HepG2 (cell line): ENCODE data around the gene CNKSR3.

Source experiments
- ELK4 ChIP-seq: sonication (generic); formaldehyde crosslinking; IDR thresholded peaks from 2 replicates; pipeline ENCODE4 v1.9.0; 2021; ENCODE audit warnings: missing genetic modification reagents, borderline replicate concordance
- MYPOP ChIP-seq: sonication (generic); formaldehyde crosslinking; IDR thresholded peaks from 2 replicates; pipeline ENCODE4 v1.8.1; 2023; ENCODE audit warnings: mild to moderate bottlenecking, moderate library complexity, missing genetic modification reagents
- NBN ChIP-seq: fragments of 450-650 bp; conservative IDR thresholded peaks from 2 replicates; pipeline ENCODE4 v1.6.1; 2017
- NFATC3 ChIP-seq: sonication (generic); formaldehyde crosslinking; IDR thresholded peaks from 2 replicates; pipeline ENCODE4 v1.5.1; 2020; ENCODE audit warnings: mild to moderate bottlenecking, missing genetic modification reagents
- NFIC ChIP-seq: IDR thresholded peaks from 2 replicates; pipeline ENCODE4 v1.6.1; 2012; ENCODE audit warnings: mild to moderate bottlenecking, low read length, inconsistent platforms
- POLR2A ChIP-seq, 2 experiments: IDR thresholded peaks; 2 replicates each; pipeline ENCODE4 v1.6.1; 2011; ENCODE audit warnings: low read depth in 2 of 2, low read length in 2 of 2, mild to moderate bottlenecking in 1 of 2, moderate library complexity in 1 of 2; ENCODE audit not compliant: insufficient read depth in 1 of 2
- POLR2AphosphoS5 ChIP-seq: IDR thresholded peaks from 2 replicates; pipeline ENCODE4 v1.6.1; 2012; ENCODE audit warnings: low read depth, low read length
- SMARCE1 ChIP-seq: fragments of 450-650 bp; IDR thresholded peaks from 2 replicates; pipeline ENCODE4 v1.6.1; 2017; ENCODE audit warnings: borderline replicate concordance
- ZFP36 ChIP-seq: fragments of 150-350 bp; IDR thresholded peaks from 2 replicates; pipeline ENCODE4 v1.6.1; 2018; ENCODE audit warnings: borderline replicate concordance, low read length, low read depth; ENCODE audit not compliant: partially characterized antibody
- ZKSCAN8 ChIP-seq: IDR thresholded peaks from 2 replicates; pipeline ENCODE4 v1.6.1; 2016; ENCODE audit warnings: borderline replicate concordance, missing genetic modification reagents, missing compliant biosample characterization
- ZNF318 ChIP-seq: sonication (generic); formaldehyde crosslinking; IDR thresholded peaks from 2 replicates; pipeline ENCODE4 v1.4.0; 2020; ENCODE audit warnings: mild to moderate bottlenecking, missing genetic modification reagents
- ZNF572 ChIP-seq: sonication (generic); formaldehyde crosslinking; IDR thresholded peaks from 2 replicates; pipeline ENCODE4 v1.5.1; 2020; ENCODE audit warnings: mild to moderate bottlenecking, missing genetic modification reagents

- TF ChIP-seq ZKSCAN8 (CRISPR knock-in tag) (no peak), NFIC (no peak), ZNF318 (CRISPR knock-in tag) (no peak), SMARCE1 (no peak), MYPOP (CRISPR knock-in tag) (no peak), NBN (no peak), POLR2A (IDR thresholded peaks at IDR 0.05; ENCODE audit: insufficient read depth in 1 of 2, low read depth in 2 of 2, low read length in 2 of 2) (no peak), POLR2AphosphoS5 (no peak), NFATC3 (no peak), ZNF572 (no peak), ELK4 (no peak), ZFP36 (no peak)
Measured at GRCh38 chr6:154494592-154495311, 15.7 kb downstream of the CNKSR3 start.
